GM11168 (cell line): ENCODE data around the gene UBASH3B.

Experiments
- in situ Hi-C: fragments of 300-500 bp; cut with MboI; formaldehyde crosslinking; loops from one replicate; pipeline ENCODE4 v1.12.0; 2022; ENCODE audit warnings: low sequenced_read_pairs; ENCODE audit not compliant: unreplicated experiment

Gene UBASH3B

DNA sequence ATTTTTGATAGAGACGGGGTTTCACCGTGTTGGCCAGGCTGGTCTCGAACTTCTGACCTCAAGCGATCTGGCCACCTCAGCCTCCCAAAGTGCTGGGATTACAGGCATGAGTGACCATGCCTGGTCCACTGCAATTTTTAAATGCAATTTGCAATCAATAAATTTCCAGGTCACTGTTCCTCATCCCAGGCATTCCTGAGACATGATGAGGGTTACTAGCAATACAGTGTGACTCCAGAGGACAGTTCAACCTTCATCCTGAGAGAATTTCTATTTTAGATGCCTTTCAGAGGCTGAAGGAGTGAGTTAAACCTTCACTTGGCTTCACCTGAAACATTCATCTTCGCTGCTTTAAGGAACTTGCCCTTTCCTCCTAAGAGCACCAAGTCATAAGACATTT, 9.7 kb upstream of the UBASH3B start:
- in situ Hi-C loops, result no loop called here

DNA sequence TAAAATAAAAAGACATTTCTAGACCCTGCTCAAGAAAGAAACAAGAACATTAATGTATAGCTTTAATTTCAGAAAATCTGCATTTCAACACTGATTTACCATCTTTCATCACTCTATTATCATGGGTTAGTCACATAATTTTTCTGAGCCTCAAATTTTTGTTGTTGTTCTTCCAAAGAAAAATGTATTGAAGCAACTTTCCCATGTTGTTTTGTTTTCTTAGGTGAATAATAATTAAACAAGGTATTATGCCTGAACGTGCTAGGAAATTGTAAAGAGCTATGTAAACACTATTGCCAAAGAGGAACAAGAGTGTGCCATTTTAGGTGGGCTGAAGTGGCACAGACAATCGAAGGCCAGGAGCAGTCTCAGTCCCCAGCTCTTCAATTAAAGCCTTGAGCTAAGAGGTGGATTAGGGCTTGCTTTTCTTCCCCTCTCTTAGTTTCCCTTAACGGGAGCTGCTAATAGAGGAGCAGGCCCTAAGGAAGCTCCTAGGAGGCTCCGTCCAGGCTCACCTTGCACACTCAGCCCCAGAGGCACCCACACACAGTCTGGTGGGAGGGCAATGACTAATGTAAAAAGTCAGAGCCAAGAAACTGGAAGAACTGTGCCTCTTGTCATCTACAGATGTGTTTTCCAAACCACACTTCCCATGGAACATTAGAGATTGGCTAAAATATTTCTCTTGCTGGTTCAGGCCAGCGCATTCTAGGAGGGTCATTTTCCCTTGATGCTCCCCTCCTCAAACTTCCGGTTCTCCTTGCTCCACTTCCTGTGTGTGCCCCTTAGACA, 8.8 kb upstream of the UBASH3B start:
- in situ Hi-C loops, result no loop called here

DNA sequence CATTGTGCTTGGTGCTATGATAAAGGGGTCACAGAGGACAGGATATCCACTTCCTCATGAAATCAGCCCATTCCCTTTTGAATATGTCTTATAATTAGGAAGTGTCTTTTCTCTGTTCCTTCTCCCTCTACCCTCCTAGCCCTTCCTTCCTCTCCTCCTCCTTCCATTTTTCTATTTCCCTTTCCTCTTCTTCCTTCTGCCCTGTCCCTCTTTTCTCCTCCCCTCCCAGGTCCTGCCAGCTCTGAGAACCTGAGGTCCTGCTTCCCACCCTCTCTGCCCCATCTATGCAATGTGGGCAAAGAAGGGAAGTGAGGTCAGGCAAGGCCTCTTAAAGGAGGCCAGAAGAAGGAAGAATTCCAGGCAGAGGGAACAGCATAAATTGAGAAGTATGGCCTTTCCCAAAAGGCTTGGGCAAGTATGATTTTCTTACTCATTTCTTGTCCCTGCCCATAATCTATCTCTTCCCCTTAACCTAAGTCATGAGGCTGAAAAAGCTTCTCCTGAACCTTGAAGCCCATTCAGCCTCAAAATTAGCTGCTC, 7.7 kb upstream of the UBASH3B start:
- in situ Hi-C loops, result no loop called here

DNA sequence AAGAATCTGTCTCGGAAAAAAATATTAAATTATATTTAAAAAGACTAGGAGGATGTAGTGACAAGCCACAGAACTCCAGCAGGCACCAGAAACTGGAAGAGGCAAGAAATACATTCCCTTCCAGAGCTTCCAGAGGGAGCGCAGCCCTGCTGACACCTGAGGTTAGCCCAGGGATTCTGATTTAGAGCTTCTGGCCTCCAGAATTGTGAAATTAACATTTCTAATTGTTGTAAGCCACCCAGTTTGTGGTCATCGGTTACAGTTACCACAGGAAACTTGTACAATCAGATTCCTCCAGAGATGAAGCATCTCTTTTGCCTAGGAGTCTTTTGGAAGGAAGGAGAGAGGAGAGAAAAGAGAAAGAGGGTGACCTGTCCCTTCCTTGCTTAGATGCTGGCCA, 6.4 kb upstream of the UBASH3B start:
- in situ Hi-C loops, result no loop called here

DNA sequence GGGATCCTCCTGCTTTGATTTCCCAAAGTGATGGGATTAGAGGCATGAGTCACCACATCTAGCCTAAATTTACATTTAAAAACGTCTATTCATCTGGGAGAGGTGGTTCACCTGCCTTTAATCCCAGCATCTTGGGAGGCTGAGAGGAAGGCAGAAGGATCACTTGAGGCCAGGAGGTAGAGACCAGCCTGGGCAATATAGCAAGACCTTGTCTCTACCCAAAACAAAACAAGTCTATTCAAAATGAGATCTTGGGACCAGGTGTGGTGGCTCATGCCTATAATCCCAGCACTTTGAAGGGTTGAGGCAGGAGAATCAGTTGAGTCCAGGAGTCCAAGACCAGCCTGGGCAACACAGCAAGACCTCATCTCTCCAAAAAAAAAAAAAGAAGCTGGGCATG, 4.9 kb upstream of the UBASH3B start:
- in situ Hi-C loops, result loop anchor here (10.0 kb wide), 1 partner anchor 94 kb away; no protein-coding TSS in a partner anchor

DNA sequence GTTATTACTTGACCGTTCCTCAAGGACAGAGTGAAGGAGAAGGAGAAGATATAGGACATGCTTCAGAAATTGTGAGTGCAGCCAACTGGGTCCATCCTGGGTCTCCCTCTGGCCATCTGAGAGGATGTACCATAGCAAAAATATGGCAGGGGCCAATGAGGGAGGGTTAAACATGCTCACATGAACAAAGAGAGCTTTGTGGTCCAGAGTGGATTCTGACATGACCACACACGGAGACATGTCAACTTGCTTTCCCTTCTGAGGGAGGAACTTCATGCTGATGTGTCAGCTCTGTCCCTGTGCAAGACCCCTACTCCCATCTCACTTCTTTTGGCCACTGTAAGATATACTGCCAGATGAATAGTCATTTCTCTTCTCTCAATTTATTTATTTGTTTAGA, 3.0 kb upstream of the UBASH3B start:
- in situ Hi-C loops, result loop anchor here (10.0 kb wide), 1 partner anchor 92 kb away; no protein-coding TSS in a partner anchor

DNA sequence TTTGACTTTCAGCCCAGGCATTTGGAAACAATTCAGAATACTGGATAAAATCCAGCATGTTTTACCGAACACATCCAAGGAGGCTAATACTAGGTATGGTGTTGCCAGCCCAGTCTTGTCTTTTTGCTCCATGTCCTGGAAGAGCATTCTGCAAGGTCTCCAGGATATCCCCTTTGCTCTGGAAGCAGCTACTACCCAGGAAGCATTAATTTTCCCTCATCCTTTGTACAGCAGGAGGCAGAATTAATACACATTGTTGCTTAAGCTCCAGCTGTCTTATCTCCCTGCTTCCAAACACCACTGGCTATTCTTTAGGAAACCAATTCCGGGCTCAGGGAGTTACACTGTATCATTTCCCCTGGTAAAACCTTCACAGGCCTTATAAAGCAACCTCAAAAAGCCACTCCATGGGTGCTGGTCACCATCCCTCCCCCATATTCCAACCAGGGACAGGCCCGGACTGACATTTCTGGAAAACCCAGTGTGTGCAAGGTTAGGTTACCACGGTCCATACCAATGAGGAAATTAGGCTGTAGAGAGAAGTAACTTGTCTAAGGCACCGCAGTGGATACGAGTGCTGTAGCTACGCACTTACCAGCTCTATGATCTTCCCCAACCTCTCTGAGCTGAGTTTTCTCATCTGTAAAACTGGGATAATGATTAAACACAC, 1.5 kb upstream of the UBASH3B start:
- in situ Hi-C loops, result loop anchor here (10.0 kb wide), 1 partner anchor 91 kb away; no protein-coding TSS in a partner anchor

DNA sequence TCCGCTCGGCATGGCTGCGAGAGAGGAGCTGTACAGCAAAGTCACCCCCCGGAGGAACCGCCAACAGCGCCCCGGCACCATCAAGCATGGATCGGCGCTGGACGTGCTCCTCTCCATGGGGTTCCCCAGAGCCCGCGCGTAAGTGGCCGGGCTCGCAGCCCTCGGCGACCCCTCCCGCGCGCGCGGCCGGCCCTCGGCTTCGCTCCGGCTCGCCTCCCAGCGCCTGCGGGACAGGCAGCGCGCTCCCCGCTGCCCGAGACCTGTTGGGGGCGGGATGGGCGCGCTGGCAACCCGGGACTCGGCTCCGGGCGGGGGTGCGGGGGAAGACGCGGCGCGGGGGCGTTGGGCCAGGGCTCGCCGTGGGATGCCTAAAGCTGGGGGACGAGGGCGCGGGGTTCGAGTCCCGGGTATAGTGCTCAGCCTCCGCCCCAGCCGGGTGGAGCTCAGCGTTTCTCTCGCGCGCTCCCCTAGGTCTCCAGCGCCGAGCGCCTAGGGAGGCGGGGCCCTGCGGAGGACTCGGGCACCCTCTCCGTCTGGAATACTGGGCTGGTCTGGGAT, 630 bp downstream of the UBASH3B start:
- in situ Hi-C loops, result loop anchor here (10.0 kb wide), 1 partner anchor 89 kb away; no protein-coding TSS in a partner anchor

DNA sequence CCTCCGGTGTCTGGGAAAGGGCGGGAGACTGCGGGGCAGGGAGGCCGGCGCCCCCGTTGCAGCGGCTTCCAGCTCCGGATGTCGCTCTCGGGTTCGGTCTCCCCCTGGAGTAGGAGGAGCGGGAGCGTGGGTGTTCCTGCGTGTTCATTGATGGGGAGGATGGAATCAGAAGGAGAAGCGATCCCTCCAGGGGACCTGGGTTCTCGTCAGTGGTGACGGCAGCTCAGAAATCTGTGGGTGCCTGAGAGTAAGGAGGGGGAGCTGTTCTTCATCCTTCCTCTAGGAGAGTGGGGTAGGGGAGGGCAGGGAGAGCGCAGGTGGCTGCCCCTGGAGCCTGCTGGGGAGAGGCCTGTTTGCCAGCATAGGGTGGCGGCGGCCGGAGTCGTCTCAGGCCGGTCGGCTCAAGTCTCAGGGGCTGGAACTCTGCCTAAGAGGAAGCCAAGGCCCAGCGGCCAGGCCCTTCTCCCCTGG, 1.1 kb downstream of the UBASH3B start:
- in situ Hi-C loops, result loop anchor here (10.0 kb wide), 1 partner anchor 88 kb away; no protein-coding TSS in a partner anchor

DNA sequence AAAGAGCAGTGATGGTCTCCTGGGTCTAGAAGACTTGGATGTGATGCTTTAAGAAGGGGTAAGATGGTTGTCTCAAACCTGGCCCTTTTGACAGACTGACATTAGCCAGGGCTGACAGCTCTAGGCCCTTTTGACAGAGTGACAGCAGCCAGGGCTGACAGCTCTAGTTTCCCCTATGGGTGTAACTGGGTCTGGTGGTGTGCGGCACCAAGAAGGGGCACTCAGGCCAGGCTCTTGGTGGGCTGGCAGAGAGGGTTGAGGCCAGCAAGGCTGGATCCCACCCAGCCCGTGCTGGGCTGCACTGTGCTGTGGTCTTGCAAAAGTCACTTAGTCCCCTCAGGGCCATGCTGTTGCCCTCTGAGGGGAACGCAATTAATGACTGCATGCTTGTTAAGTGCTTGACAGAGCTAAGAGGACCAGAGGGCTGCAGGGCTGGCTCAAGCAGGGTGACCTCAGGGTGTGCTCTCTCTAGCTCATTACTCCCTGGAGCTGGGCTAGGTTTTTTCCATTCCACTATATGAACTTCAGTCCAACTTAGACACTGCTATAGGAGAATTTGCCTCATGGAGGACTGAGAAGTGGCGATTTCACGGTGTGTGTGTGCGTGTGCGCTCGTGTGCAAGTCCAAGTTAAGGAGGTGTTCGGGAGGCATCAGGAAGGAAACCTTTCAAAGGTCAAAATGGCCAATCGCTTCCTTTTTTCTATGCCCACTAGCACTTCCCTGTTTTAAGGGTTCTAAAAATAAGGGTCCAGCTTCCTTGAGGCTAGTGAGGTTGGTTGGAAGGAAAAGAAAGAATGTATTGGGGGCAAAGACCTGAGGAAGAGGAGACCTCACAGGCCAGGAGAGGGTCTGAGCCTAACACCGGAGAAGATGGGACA, 4.4 kb downstream of the UBASH3B start:
- in situ Hi-C loops, result loop anchor here (10.0 kb wide), 1 partner anchor 85 kb away; no protein-coding TSS in a partner anchor

DNA sequence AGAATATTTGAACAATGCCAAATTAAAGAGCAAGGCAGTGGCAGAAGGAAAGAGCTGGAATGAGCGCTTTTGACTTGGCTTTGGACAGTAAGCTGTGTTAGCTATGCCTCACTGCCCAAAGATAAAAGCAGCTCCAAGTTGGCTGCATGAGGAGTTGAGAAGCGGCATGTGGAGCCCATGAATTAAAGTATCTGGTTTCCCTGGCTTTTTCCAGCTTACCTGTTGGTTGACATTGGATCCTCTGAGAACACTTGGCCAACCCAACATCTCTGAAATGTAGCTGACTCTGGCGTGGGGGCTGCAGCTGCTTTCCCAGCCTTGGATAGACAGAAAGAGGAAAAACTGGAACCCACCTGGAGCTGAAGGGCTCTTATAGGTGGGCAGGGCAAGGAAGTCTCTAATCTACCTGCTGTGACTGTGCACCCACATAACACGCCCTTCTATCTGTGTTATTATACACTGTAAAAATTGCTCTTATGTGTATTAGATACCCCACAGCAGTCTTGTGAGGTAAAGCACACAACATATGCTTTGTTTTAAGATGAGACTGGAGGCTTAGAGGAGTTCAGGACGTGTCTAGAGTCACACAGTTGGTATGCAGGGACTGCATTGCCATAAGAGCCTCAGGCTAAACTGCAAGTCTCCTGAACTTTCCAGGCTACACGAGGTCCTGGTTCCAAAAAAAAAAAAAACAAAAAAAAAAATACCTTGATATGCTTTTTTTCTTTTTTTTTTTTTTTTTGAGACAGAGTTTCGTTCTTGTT, 5.8 kb downstream of the UBASH3B start:
- in situ Hi-C loops, result no loop called here

DNA sequence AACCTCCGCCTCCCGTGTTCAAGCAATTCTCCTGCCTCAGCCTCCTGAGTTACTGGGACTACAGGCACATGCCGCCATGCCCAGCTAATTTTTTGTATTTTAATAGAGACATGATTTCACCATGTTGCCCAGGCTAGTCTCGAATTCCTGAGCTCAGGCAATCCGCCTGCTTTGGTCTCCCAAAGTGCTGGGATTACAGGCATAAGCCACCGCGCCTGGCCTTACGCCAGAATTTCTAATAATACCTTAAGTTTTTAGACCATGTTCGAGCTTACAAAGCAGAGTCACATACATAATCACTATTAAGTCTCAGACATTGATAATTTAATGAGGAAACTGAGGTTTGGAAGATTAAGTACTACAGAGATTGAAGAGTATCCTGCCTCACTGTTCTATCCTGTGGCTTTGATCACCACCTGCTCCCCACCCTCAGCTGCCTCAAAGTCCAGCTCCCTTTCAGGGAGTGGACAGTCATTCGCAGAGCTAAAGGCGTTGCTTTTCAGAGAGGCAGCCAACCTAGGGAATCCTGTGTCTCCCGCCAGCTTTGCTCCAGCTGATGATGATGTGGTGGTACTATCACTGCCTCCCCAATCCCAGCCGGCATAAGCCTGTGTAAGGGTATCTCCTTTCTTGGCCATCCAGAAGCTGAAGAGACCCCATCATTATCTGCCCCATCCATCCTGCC, 7.7 kb downstream of the UBASH3B start:
- in situ Hi-C loops, result no loop called here

DNA sequence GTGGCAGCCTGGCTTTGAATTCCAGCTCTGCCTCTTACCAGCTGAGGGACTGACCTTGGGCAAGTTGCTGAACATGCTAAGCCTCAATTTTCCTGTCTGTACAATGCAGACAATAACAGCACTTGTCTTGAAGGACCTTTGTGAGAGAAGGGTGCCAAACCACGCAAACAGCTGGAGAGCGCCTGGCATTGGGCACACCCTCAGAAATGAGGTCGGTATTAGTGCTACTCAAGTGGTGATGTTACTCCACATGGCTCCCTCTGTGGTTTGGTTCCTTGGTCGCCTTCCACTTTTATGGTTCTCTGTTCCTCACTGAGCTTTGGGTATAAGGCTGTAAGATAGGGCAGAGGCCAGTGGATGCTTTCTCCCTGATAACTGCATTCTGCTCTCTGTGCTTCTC, 8.2 kb downstream of the UBASH3B start:
- in situ Hi-C loops, result no loop called here

DNA sequence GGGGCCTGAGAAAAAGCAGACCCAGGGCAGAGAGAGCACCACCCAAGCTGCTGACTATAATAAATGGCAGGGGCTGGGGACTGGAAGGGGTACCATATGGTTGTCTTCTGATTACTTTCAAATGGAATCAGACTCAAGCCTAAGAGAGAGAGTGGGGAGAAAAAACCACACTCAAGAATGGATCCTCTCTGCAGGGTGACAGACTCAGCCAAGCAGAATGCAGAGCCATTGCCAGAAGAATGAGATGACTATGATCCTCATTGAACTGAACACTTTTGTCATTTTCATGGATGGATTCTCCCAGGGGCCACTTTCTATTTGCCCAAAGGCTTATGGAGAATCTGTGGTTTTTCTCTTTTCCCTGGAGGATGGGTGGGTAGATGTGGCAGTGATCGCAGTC, 8.7 kb downstream of the UBASH3B start:
- in situ Hi-C loops, result no loop called here

DNA sequence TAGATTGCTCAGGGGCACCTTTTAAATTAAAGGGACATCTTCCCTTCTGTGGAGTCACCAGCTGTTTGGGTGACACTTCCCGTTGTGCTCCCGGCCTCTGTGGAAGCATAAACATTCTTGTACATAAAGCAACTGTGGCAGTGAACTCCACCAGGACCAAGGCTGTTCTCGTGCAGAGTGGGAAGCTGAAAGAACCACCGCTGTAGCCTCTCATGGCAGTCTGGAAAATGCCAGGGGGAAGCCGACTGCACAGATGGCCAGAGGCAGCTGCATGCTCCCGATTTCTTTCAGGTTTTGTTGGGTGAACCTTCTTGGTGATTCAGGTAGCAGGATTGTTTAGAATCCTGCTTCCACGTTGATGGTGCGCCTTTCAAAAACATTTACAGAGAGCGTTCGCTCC, 10.3 kb downstream of the UBASH3B start:
- in situ Hi-C loops, result no loop called here

DNA sequence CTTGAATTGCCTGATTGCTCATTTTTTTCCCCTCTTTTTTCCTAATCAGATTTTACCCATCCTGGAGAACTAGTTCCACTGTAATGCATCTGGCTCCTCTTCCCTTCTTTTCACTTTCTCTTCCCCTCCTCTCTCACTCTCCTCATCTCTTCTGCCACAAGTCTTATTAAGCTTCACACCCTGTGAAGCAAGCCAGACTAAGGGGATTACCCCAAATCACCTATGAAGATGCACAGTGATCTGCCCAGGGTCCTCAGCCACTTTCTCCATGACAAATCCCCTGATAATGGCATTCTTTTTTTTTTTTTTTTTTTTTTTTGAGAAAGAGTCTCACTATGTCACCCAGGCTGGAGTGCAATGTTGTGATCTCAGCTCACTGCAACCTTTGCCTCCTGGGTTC, 11.2 kb downstream of the UBASH3B start:
- in situ Hi-C loops, result no loop called here

DNA sequence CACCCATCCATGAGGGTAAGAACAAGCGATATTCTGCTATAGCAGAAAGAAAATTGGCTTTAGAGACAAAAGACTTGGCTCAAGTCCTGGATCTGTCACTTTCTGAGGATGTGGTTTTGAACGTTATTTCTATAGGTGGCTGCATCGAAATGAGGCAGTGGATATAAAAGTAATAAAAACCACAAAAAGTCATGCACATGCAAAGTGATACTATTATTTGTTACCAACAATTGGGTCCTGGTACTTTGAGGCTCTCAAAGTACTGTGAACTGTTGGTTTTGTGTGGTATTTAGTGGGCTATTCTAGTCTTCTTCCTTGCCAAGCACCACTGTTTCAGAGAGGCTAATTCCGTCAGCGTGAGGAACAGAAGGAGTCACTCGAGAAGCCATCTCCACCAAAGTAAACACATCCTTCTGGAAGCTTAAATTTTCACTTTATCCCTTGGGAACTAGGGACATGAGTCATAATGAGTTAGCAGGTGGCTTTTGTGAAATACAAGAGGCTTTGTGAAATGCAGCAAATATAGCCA, 13.1 kb downstream of the UBASH3B start:
- in situ Hi-C loops, result no loop called here

DNA sequence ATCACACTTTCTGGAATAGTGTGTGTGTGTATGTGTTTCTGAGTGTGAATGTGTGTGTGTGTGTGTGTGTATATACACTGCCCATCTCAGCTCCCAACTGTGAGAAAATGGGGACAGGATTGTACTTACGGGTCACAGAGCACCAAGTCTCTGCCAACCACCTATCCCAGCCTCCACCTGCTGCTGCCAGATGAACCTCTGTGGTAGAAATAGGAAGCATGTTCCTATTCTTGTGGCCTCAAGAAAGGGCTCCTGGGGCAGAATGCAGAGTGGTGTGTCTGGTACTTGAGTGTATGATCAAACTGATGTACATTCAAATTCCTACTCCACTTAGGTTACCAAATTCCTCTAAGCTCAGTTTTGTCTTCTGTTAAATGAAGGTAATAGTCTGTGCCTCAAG, 14.6 kb downstream of the UBASH3B start:
- in situ Hi-C loops, result no loop called here
